Retina (tissue), 1 donor: ENCODE results near the gene RASSF7.

Source experiments
- DNase-seq: peaks from one replicate; pipeline ENCODE4 v3.0.0-alpha.2; 2016

RASSF7 gene

DNA sequence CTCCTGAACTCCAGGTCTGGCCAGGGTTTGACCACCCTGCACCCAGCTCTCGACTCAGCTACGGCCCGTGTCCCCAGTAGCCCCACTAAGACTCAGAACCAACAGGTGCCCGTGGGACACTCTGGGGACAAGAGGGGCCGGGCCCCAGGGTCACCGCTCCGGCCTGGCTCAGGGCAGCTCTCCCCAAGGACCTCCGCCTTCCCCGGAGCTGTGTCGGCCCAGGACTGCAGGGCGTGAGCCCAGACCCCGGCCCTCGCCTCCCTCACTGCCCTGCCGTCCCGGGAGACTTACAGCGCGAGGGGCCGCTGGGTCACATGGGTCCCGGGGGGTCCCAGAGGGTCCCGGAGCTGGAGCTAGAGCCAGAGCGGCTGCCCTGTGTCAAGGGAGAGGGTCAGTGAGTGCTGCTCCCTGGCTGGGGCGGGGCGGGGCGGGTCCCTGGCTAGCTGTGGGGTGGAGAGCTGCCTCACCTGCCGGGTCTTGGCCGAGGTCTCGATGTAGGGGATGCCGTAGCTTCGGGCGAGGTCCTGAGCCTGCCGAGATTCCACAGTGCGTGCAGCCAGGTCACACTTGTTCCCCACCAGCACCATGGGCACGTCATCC is 27.7 kb upstream of the RASSF7 start:
- DNase-seq, result no peak

DNA sequence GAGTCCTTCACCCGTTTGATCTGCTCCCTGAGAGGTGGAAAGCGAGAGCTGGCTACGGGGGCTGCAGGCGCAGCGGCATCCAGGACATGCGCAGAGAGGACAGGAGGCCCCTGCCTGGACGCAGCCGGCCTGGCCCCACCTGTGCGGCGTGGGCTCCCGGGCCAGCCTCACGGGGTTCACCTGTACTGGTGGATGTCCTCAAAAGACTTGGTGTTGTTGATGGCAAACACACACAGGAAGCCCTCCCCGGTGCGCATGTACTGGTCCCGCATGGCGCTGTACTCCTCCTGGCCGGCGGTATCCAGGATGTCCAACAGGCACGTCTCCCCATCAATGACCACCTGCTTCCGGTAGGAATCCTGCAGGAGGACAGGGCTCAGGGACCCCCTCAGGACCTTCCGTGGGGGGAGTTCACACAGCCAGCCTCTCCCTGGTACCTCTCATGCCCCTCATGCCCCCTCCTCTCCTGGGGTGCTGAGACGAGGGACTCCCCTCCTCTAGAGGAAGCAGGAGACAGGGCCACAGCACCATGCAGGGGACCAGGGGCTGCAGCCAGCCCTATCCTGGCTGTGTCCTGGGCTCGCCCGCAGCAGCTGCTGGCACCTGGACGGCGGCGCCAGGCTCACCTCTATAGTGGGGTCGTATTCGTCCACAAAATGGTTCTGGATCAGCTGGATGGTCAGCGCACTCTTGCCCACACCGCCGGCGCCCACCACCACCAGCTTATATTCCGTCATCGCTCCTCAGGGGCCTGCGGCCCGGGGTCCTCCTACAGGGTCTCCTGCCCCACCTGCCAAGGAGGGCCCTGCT is 27.0 kb upstream of the RASSF7 start:
- no peak for DNase-seq

DNA sequence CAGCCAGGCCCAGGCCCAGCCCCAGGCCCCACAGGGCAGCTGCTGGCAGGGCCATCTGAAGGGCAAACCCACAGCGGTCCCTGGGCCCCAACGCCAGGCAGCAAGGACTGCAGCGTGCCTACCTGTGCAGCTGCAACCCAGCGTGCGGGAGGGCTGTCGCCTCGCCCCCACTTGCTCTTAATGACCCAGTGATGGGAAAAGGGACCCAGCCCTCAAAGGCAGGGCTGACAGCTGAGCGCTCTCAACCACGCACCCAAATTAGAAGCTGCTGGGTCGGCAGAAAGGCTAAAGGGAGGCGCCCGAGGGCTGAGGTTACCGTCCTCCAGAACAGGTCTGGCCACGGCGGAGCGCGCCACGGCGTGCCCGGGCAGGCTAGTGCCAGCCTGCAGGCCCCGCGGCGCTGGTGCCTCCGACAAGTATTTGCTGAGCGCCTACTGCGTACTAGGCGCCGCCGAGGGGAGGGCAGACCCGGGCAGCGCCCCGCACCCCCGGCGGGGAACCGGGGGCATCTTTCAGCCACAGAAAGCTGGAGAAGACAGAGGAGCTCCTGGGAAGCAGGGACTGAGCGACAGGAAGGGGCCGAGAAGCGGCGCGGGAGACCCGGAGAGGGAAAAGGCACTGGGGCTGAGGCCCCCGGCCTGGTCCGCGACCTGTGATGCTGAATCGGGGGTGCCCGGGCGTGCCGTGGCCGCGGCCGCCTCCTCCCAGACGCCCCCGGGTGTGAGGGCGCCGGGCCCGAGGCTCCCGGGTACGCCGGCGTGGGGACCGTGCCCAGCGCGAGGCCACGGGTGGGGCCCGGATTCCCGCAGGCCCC is 26.2 kb upstream of the RASSF7 start:
- peak; percentile 50 for DNase-seq

DNA sequence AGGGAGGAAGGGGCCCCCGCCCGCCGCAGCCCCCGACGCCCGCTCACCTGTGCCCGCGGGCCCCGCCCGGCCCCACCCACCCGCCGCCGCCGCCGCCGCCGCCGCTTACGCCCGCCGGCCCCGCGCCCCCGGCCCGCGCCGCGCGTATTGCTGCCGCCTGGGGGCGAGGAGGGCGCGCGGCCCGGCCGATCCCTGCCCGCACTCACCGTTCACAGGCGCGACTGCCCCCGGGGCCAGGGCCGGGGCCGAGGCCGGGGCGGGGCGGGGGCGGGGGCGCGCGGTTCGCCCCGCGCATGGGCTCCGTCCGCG is 25.6 kb upstream of the RASSF7 start:
- DNase-seq, result no peak

DNA sequence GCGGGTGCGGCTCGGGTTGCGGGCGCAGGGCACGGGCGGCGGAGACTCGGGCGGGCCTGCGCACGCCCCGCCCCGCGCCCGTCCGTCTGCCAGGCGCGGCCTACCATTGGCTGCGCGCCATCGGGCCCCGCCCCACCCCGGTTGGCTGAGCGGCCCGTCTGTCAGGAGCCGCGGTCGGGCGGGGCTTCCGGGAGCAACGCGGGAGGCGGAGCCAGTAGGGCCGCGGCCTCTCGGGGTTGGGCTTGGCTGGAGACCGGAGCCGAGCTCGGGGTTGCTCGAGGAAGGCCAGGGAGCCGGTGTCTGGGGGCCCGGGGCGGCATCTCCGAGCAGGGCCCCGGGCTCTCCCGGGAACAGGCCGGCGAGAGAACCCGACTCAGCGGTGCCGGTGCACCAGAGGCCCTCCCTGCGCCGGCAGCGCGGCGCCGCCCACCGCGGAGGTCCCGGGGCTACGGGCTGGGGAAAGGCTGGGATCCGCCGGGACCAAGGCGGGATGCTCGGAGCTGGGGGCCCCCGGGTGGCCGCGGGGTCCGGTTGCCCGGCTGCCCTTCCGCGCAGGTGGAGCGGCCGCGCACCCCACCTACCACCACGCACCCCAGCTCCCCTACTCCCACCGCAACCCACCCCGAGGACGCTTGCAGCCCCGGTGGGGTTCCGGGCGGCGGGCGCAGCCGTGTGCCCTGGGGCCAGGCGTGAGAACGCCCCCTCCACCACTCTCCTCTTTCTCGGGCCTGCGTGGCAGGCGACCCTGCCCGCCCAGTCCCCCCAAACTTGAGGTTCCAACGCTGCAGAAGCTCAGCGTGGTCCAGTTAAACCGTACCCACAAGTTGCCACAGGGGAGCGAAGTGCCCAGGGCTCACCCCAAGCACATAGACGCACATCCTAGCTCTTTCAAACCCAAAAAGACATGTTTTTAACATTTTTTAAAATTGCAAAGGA is 25.0 kb upstream of the RASSF7 start, which contains the start of gene HRAS:
TSS of gene HRAS (minus strand) at position 58 of the 936 bp plus-strand sequence.
- DNase-seq, result peak; percentile 95

DNA sequence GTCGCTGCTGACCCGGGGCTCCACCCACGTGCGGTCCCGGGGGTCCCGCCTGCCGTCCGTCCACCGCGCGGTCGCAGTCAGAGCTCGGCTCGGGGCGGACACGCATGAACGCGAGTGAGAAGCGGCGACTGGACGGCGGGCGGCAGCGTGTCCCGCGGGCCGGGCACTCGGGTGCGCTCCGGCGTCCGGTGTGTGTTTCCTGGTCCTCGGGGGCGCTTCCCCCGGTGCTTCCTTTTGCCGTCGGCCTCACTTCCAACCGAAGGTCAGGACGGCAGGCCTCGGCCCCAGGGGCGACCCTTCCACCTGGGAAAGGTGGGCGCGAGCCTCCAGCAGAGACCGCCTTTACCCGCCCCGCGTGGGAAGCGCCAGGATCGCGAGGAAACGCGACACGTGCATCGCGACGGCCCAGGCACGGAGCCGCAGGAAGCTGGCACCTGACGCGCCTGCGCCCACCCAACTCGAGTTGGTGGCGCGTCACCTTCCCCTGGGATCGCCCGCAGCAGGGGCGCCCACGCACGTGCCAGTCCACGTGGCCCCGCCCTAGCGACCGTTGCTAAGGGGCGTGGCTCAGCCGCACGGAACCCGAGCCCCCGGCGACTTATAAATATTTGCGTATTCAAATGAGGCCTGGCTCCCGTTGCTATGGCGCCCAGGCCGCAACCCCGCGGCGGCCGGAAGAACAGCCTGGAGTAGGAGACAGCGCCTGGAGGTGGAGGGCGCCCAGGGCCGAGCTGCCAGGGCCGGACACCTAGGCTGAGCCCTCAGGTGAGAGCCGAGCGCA is 23.7 kb upstream of the RASSF7 start, which contains the start of gene LRRC56:
TSS of gene LRRC56 (plus strand) at position 687 of the 781 bp plus-strand sequence. CDS start 3,158 bp downstream, outside the sequence.
- DNase-seq, result peak; percentile 90

DNA sequence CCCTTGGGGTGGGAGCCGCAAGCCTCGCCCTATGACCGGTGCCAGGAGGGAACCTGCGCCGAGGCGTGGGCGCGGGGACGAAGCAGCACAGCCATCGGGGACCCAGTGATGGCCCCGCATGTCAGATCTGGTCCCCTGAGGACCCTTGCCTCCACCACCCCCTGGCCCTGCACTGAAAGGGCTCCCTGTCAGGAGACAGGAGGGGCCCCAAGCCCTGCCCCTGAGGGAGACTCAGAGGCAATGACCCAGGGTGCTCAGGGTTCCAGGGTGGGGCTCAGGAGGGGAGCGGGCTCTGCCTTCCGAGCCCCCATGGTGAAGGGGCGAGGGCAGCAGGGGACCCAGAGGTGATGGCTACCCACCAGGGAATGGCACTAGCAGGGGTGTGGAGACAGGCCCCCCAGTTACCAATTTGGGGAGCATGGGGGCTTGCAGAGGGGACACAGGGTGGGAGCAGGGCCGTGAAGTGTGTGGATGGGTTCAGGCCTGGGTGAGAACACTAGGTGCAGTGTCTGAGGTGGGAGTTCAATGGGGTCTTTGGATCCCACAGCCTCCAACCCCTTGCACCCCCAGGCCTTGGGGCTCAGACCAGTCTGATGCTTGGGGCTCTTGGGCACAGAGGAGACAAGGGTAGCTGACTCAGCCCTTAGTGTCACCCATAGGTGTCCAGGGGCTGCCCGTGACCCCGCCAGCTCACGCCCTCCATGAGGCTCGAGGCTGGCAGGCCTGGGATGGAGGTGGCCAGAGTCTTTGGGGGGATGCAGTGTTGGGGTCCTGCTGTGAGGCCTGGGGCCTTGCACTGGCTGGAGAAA is 22.9 kb upstream of the RASSF7 start:
- DNase-seq, result no peak

DNA sequence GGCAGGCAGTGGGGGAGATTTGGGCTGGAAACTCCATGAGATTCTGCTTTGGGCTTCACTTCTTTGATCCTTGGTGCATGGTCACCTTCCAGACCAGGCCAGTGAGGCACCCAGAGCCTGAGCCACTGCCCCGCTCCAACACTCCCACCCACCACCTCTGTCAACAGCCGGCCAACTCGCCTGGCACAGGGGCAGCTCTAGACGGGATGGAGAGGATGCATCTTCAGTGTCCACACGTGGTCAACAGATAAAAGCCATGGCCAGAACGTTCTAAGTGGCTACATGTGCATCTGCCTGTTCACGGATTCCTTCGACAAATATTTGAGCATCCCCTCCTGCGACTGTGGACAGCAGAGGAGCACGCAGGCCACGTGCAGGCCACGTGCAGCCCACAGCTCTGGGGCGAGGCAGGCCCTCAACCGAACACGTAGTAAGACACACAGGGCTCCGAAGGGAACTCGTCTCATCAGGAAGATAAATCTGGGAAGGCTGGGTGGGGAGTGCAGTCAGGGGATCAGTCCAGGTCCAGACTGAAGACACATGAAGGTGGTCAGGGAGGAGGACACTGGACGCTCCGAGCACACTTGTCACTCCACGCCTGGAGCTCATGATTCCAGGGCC is 22.2 kb upstream of the RASSF7 start:
- DNase-seq, result no peak

DNA sequence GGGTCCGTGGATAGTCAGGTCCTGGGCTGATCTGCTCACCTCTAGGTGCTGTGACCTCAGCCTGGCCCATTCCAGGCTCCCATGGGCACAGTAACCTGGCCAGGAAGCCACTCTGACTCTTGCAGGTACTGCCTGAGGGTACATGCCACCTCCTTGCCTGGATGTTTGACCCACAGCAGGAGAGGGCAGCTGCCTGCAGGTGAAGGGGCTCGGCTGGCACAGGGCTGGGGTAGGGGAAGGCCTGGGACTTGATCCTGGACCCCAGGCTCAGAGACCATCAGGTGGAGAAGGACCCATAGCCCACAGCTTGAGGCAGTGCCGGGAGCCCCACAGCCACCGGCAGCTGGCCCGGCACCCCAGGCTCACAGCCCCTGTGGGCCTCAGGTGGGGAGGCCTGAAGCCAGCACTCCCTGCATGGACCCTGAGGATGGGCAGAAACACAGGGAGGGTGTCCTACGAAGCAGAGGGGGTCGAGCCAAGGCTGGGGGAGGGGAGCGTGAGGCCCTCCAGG is 20.7 kb upstream of the RASSF7 start:
- no peak for DNase-seq

DNA sequence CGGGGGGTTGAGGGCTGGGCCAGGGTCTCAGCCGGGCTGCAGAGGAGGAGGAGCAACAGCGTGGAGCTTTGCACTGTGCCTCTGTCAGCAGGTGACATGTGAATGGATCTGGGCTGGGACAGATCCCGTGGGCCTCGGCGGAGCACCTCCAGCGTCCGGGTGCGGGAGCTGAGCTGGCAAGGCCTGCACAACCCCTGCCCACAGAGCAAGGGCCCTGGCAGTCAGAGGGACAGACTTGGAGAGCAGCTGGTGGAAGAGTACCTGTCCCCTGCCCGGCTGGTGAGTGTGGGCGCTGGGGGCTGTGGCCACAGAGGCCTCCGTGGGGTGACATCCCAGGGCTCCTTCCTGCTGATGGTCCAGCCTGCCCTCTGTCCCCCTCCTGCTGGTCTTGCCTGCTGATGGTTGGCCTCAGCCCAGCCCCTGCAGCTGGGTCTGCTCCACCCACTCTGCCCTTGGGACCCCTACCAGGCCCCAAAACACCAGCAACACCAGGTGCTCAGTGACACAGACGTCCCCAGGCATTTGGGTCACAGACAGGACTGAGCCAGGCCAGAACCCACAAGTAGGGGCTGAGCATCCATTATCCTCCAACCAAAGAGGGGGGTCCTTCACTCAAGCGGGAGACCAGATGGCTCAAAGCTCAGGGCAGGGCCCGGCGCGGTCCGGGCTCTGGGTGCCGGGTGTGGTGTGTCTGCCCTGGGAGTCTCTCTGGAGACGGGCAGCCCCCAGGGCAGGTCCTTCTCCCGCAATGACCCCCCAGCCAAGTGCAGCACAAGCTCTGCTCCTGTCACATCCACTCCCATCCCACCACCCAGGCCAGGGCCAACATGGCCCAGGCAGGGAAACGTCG is 20.0 kb upstream of the RASSF7 start:
- no peak for DNase-seq

DNA sequence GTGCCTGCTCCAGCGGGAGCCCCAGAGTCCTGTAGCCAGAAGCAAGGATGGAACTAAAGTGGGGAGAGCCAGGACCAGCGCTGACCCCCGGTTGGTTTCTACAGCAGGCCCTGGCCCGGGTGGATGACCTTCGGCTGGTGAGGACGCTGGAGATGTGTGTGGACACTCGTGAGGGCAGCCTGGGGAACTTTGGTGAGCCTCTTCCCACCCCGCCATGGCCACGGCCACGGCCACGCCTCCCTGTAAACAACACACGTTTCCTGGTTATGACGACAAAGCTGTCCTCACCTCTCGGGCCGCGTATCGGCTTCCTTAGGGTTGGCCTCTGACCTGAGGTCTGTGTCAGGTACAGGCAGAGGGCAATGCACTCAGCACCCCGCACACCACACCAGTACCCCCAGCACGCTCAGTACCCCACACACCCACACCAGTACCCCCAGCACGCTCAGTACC is 19.3 kb upstream of the RASSF7 start:
- DNase-seq, result no peak

DNA sequence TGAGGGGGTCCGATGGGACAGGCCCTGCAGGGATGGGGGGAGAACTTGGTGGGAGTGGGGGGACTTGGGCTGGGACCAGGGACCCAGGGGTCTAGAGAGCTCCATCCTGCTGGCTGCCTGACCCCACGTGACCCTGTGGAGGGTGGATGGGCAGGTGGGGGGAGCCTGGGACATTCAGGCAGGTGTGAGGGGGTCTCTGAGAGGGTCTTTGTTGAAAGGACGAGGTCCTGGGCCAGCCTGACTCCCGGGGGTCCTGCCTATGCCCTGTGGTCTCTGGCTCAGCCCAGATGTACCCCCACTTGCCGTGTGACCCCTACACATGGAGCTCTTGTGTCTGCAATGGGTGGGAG is 16.0 kb upstream of the RASSF7 start:
- DNase-seq, result no peak

DNA sequence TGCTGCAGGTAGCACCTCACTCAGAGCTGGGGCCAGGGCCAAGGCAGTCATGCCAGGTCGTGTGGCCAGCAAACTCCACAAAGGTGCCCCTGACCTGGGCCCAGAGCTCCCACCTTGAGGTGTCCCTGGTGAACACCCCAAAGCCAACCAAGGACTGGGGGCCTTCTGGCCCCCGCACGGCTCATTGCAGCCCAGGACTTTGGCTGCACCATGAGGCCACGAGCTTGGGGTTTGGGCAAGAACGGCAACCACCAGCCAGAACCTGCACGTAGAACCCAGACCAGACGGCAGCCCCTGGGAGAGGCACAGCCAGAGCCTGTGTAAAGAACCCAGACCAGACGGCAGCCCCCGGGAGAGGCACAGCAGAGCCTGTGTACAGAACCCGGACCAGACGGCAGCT is 15.6 kb upstream of the RASSF7 start:
- DNase-seq, result no peak

DNA sequence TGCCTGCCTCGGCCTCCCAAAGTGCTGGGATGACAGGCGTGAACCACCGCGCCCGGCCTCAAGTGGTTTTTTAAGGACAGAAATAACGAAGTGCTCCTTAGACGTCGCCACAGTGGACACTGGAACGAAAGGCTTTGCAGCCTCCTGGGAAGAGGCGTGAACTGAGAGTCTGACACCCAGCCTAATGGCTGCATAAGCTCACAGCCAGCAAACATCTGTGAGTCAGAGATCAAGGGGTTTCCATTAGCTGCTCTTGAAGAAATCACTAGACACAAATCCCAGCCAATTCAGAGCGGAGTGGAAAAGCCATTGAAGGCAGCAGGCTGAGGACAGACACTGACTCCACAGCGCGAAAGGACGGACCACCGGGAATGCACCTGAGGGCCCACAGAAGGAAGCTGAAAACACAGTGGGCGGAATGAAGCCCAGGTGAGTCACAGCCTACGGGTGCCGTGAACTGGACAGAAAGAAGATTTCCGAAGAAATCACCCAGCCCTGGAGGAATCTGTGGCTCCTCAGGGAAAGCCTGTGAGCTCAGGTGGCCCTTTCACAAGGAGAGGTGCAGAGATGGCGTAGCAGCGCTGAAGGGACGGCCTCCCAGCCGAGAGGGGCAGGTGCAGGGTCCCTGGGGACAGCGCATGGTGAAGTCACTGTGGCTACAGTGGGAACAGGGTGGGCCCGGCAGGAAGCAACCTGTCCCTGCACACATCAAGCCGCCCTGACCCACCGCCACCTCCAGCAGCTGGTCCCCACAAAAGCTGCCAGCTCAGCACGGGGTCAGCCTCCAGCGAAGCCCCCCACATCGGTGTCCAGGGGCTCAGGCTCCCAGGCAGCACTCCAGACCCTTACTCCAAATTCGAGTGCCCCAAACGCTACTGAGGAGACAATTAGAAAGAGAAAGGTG is 11.8 kb upstream of the RASSF7 start:
- no peak for DNase-seq

DNA sequence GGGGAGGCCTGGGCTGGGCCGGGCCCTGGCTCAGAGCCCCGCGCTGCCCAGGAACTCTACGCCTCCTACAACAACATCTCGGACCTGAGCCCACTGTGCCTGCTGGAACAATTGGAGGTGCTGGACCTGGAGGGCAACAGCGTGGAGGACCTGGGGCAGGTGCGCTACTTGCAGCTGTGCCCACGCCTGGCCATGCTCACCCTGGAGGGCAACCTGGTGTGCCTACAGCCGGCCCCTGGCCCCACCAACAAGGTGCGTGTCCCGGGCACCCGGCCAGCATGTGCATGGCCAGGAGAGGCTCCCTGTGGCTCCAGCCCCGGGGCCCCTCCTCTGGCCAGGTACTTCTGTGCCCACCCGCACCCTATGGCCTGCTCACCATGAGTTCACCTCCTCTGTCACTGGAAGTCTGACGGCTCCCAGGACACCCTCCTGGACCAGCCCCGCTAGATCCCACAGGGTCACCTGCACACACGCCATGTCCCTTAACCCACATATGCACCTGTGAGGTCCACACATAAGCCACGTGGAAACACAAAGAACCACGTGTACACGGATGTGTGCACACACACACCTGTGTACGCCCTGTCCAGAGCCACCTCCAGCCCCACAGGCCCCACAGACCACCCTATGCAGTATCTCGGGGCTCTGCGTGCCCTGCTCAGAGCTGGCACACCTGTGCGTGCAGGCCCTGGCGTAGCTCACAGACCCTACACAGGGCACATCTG is 10.6 kb upstream of the RASSF7 start:
- DNase-seq, result no peak

DNA sequence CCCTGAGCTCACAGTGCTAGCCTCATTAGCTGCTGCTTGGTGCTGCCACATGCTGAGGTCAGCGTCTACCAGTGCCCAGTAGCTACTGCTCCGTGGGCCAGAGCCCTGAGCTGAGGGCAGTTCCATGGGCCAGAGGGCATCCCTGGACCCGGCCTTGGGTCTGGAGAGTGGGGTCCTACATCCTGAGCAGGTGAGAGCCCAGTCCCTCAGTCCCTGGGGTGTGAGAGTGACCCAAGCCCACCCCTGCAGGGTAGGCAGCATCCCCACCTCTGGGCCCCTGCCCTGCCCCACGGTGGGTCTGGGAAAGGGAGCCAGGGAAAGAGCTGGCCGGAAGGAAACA is 10.1 kb upstream of the RASSF7 start:
- DNase-seq, result no peak

DNA sequence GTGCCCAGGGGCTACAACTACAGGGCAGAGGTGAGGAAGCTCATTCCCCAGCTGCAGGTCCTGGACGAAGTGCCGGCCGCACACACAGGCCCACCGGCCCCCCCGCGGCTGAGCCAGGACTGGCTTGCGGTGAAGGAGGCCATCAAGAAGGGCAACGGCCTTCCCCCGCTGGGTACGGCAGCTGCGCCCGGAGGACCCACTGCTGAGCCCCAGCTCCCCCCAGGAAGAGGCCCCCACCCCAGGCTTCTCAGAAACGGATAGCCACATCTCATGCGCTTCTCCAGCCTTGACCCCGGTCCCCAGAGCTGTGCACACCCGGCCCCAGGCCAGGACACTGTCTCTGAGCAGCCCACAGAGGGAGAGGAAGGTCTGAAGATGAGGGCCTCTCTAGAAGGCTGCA is 9.6 kb upstream of the RASSF7 start:
- DNase-seq, result no peak

DNA sequence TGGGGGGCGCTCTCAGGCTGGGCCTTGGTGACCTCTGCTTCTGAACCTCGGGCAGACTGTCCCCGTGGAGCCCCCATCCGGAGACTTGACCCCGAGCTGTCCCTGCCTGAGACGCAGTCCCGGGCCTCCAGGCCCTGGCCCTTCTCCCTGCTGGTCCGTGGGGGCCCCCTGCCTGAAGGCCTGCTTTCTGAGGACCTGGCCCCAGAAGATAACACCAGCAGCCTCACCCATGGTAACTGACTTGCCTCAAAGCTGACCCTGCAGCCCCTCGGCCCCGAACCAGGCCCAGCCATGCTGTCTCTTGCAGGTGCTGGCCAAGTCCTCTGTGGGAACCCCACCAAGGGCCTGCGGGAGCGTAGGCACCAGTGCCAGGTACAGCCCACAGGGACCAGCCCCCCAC is 9.2 kb upstream of the RASSF7 start:
- DNase-seq, result no peak
